Measurements from ENCODE around the gene ENDOD1. TPM values are rescaled to one million over a fixed set of nuclear protein-coding genes. Genes with fewer than 3 reads are reported as not detected.
A peak's percentile ranks its signal among the peaks of the same experiment; 100 is the strongest.

ENDOD1 gene
- total and polyA plus RNA-seq, 2 donors (not counting 1 experiment from before 2014, with no cell fraction given): 7.0 to 11.7 TPM

DNA sequence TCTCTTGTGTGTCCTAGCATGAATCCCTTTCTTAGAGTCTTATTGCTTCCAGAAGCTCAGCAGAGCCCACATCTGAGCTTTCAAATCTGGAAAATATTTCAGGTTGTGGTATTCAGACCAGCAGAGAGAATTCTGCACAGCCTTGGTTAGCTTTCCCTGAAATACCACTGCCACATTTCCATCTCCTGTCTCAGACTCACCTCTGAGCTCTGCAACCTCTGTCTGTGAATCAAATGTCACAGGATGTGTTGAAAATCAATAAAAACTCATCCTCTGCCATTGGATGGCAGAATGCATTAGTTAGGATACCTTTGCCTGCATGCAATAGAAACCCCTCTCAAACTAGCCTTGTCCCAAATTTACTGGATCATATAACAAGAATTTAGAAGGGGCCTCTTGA is 47.7 kb downstream of the ENDOD1 start:
- H3K4me3 ChIP-seq (ENCODE audit: control extremely low read depth in 1 of 5, extremely low read depth in 1 of 5, insufficient read depth in 1 of 5, low read depth in 2 of 5, low read length in 4 of 5): no peak overlapping the region
- ChIA-PET CTCF (interaction anchor here (0.6 to 6.3 kb wide), 13 partner anchors 9 to 663 kb away, joined by 3 to 135 read pairs (median 6); partner anchors contain the start of genes CWC15, ENDOD1 and SRSF8), POLR2A (interaction anchor here (0.5 to 1.8 kb wide), 3 partner anchors 48 to 156 kb away, joined by 4 to 6 read pairs (median 5); partner anchors contain the start of gene ENDOD1)
- H3K9me3 ChIP-seq (ENCODE audit: control extremely low read depth in 1 of 3, control insufficient read depth in 2 of 3, insufficient read depth in 1 of 3, low read length in 2 of 3): no peaks in the 10 kb centered on the region
- no peaks in the 10 kb centered on the region for H3K79me2 ChIP-seq (ENCODE audit: control insufficient read depth, insufficient read depth, low read length)
- Mint-ChIP-seq H3K4me3 (no peak overlapping the region), H3K9me3 (ENCODE audit: insufficient read depth) (no peaks in the 10 kb centered on the region), H3K27me3 (no peaks in the 10 kb centered on the region), H3K4me1 (no peaks in the 10 kb centered on the region), H3K27ac (no peak overlapping the region)
- no peaks in the 10 kb centered on the region for H4K20me1 ChIP-seq (ENCODE audit: control insufficient read depth, insufficient read depth, low read length, poor library complexity, severe bottlenecking)
- no peak for ATAC-seq (ENCODE audit: low read depth)
- peaks cover 0 to 3% of the 10 kb centered on the region in 2 experiments for H3K36me3 ChIP-seq (replicated peaks in 1 of 2; ENCODE audit: control extremely low read depth in 1 of 2, control insufficient read depth in 1 of 2, extremely low read depth in 1 of 2, insufficient read depth in 2 of 2, low read length in 1 of 2)
- no peak for DNase-seq
- no peak overlapping the region for H3K9ac ChIP-seq (ENCODE audit: low read length)
- TF ChIP-seq CTCF (IDR thresholded peaks at IDR 0.05) (no peak), EZH2 (IDR thresholded peaks at IDR 0.05; ENCODE audit: borderline replicate concordance, insufficient read depth, low read depth, low read length, poor library complexity, severe bottlenecking) (no peak)
- H2AFZ ChIP-seq (ENCODE audit: insufficient read depth, low read depth, low read length, poor library complexity, severe bottlenecking): no peak overlapping the region
- no peaks in the 10 kb centered on the region for H3K27me3 ChIP-seq (replicated peaks in 1 of 4; ENCODE audit: control extremely low read depth in 1 of 4, control insufficient read depth in 3 of 4, insufficient read depth in 4 of 4, low read length in 3 of 4)
- H3K4me1 ChIP-seq (ENCODE audit: control insufficient read depth in 2 of 2, insufficient read depth in 2 of 2, low read length in 2 of 2): no peaks in the 10 kb centered on the region
- H3K27ac ChIP-seq (ENCODE audit: low read length in 2 of 2): no peak overlapping the region
- no peak overlapping the region for H3K4me2 ChIP-seq (replicated peaks; ENCODE audit: low read depth, low read length, poor library complexity, severe bottlenecking)
- intact Hi-C loops (cut with micrococcal nuclease): loop anchor here (5.0 to 10.0 kb wide), 3 partner anchors 165 to 612 kb away; partner anchors contain the start of genes CWC15 and KDM4D

GRCh38 chr11:95138448-95138847 is 48.8 kb downstream of the ENDOD1 start:
- Histone ChIP-seq H3K9ac (ENCODE audit: low read length) (no peak overlapping the region), H3K27me3 (replicated peaks in 1 of 4; ENCODE audit: control extremely low read depth in 1 of 4, control insufficient read depth in 3 of 4, insufficient read depth in 4 of 4, low read length in 3 of 4) (no peaks in the 10 kb centered on the region), H4K20me1 (ENCODE audit: control insufficient read depth, insufficient read depth, low read length, poor library complexity, severe bottlenecking) (no peaks in the 10 kb centered on the region), H3K79me2 (ENCODE audit: control insufficient read depth, insufficient read depth, low read length) (no peaks in the 10 kb centered on the region), H3K4me2 (replicated peaks; ENCODE audit: low read depth, low read length, poor library complexity, severe bottlenecking) (no peak overlapping the region), H3K9me3 (ENCODE audit: control extremely low read depth in 1 of 3, control insufficient read depth in 2 of 3, insufficient read depth in 1 of 3, low read length in 2 of 3) (no peaks in the 10 kb centered on the region), H3K27ac (ENCODE audit: low read length in 2 of 2) (no peak overlapping the region), H3K4me3 (ENCODE audit: control extremely low read depth in 1 of 5, extremely low read depth in 1 of 5, insufficient read depth in 1 of 5, low read depth in 2 of 5, low read length in 4 of 5) (no peak overlapping the region), H3K36me3 (replicated peaks in 1 of 2; ENCODE audit: control extremely low read depth in 1 of 2, control insufficient read depth in 1 of 2, extremely low read depth in 1 of 2, insufficient read depth in 2 of 2, low read length in 1 of 2) (no peaks in the 10 kb centered on the region), H3K4me1 (ENCODE audit: control insufficient read depth in 2 of 2, insufficient read depth in 2 of 2, low read length in 2 of 2) (no peaks in the 10 kb centered on the region), H2AFZ (ENCODE audit: insufficient read depth, low read depth, low read length, poor library complexity, severe bottlenecking) (no peak overlapping the region)
- WGBS (ENCODE audit: insufficient coverage): no CpG with 5 or more reads among the region's 2 CpGs
- CTCF ChIA-PET: interaction anchor here (0.9 to 6.3 kb wide), 7 partner anchors 7 to 626 kb away, joined by 3 to 135 read pairs (median 7); partner anchors contain the start of genes ENDOD1 and SRSF8
- intact Hi-C loops (cut with micrococcal nuclease): loop anchor here (1.0 to 10.0 kb wide), 5 partner anchors 49 to 614 kb away; partner anchors contain the start of genes CWC15, ENDOD1 and KDM4D
- POLR2A ChIA-PET: interaction anchor here (1.8 kb wide), 1 partner anchor 49 kb away, joined by 4 read pairs; the partner anchor contains the start of gene ENDOD1
- H3K4me3 Mint-ChIP-seq: no peak overlapping the region
- H3K27ac Mint-ChIP-seq: no peak overlapping the region
- ATAC-seq (ENCODE audit: low read depth) (peak; percentile 83), DNase-seq (peak; percentile 38)
- TF ChIP-seq CTCF (IDR thresholded peaks at IDR 0.05): peak; percentile 57
- TF ChIP-seq EZH2 (IDR thresholded peaks at IDR 0.05; ENCODE audit: borderline replicate concordance, insufficient read depth, low read depth, low read length, poor library complexity, severe bottlenecking): no peak
- H3K4me1 Mint-ChIP-seq: no peaks in the 10 kb centered on the region
- no peaks in the 10 kb centered on the region for H3K9me3 Mint-ChIP-seq (ENCODE audit: insufficient read depth)
- no peaks in the 10 kb centered on the region for H3K27me3 Mint-ChIP-seq

Data from B cell (primary cell).